NCI-H2081 (cell line): ENCODE measurements around the gene CCDC150.
A peak's percentile ranks its signal among the peaks of the same experiment; 100 is the strongest.
"Not testable (repeated sequence)": the region's sequence is repeated elsewhere in the genome, so short reads cannot be mapped to it uniquely, and the experiment has no call there.

Experiments
- DNase-seq, 2 experiments: peaks; one replicate each; lab custom pipeline; 2025; lab: John Stamatoyannopoulos, UW

Gene CCDC150

DNA sequence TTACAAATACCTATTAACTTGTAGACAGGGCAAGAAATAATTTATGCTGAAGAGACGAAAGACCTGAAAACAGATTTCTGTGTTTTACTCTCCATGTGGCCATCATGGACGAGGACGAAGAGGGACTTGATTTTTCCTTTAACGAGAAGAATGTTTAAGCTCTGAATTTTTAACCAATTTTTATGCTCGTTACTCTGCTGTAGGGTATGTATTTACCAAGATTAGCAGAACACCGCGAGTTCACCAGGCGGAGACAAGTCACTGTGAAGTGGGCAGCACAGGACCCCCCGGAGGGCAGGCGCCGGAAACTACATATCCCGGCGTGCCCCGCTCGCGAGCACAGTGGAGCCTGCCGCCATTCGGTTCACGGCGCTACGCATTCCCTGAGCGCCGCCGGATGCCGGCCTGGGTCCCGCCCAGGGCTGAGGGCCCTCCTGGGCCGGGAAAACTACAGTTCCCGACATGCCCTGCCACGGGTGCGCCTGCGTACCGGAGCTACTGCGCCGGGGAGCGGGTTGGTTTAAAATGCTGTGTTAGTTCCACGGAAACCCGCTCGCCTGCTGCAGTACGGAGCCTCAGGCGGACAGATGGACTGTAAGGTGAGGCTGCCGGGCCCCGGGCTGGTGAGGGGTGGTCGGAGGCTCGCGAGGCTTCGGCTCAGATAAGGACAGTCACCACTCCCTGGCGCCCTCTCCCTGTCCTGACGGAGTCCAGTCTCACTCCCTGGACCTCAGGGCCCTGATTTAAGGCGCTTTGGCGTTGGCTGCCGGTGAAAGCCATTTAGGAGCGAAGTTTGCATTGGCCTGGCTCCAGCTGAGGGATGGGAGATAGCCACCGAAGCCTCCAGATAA lies at the start of gene CCDC150:
Gene CCDC150 (plus strand): TSS at position 536 of the 851 bp plus-strand sequence. CDS start 52 bp downstream, at position 588.
- peak; percentile 95 to 98 for DNase-seq

DNA sequence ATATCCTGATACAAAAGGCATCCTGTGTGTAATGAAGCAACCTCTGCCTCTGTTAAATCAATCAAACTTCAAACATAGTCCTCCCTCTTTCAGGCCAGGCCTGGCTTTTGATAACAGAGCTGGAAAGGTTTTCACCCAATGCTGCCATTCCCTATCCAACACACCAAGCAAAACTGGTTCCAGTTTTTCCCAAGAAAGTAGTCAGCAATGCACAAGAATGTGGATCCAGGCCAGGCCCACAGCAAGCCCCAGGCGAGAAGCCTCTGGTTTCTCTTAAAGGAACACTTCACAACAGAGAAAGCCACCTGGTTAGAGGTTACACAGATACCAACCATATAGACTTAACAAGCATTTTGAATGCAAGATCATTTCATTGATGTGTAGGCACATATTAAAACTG lies 49.2 kb upstream of the CCDC150 start:
- no peak for DNase-seq

- no peak for DNase-seq
Observed at GRCh38 chr2:196591004-196591403, 48.5 kb upstream of the CCDC150 start.

GRCh38 chr2:196591621-196592022 lies 47.9 kb upstream of the CCDC150 start:
- peak in 1 of 2 experiments; percentile 35 for DNase-seq

DNA sequence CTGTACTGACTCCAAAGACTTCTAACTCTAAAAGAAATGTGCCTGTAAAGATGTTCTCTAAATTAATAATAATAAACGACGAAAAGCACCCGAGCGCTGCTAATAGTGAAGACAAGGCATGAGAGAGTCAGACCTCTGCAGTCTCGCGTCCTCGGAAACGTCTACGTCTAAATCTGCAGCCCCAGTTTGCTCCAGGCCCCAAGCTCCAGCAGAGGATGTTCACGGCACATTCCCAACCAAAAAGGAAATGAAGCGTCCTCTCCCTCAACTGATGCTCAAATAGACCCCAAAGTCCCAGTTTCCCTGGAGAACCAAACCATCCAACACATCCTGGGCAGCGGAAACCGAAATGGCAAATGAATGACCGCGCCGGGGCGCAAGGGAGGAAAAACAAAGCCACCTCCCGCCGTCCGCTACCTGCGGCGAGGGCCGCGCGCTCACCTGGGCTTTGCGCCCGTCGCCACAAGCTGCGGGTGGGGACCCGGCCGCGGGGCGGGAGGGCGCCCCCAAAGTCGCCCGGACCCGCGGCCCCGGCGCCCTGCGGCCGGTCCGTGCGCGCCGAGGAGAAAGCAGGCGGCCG lies 47.1 kb upstream of the CCDC150 start:
- peak; percentile 67 to 77 for DNase-seq

GRCh38 chr2:196592911-196593881 lies 46.3 kb upstream of the CCDC150 start, which contains the start of gene HECW2:
HECW2 (minus strand) TSS chr2:196593554.
- DNase-seq: peak; percentile 67 to 77

DNA sequence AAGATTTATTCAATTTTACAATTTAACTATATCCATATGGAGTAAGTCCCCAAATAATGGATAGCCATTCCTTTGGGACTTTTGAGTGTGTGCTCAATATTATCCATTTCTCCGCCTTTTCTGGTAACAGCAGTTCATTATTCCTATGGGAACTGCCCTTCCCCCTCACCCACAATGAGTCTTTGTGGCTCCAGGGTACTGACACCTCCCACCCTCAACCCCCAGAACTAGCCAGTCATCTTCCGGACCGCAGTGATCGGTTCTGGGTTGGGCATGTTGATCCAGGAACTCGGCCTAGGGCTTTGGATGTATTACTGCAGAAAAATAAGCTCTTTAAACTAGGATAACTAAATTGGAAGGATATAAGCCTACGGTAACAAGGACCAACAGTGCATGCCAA lies 45.4 kb upstream of the CCDC150 start:
- no peak for DNase-seq

DNA sequence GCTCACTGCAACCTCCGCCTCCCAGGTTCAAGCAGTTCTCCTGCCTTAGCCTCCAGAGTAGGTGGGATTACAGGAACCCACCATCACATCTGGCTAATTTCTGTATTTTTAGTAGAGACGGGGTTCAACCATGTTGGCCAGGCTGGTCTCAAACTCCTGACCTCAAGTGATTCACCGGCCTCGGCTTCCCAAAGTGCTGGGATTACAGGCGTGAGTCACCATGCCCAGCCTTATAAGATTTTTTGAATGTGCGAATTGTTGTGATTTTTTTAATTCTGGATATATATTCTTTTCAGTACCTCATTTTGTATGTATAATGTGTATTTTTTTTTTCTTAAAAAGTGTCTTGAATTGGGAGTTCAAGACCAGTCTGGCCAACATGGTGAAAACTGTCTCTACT lies 42.0 kb upstream of the CCDC150 start:
- no peak for DNase-seq

GRCh38 chr2:196598412-196598811 lies 41.1 kb upstream of the CCDC150 start:
- no peak for DNase-seq

GRCh38 chr2:196598846-196599245 lies 40.7 kb upstream of the CCDC150 start:
- DNase-seq: no peak

DNA sequence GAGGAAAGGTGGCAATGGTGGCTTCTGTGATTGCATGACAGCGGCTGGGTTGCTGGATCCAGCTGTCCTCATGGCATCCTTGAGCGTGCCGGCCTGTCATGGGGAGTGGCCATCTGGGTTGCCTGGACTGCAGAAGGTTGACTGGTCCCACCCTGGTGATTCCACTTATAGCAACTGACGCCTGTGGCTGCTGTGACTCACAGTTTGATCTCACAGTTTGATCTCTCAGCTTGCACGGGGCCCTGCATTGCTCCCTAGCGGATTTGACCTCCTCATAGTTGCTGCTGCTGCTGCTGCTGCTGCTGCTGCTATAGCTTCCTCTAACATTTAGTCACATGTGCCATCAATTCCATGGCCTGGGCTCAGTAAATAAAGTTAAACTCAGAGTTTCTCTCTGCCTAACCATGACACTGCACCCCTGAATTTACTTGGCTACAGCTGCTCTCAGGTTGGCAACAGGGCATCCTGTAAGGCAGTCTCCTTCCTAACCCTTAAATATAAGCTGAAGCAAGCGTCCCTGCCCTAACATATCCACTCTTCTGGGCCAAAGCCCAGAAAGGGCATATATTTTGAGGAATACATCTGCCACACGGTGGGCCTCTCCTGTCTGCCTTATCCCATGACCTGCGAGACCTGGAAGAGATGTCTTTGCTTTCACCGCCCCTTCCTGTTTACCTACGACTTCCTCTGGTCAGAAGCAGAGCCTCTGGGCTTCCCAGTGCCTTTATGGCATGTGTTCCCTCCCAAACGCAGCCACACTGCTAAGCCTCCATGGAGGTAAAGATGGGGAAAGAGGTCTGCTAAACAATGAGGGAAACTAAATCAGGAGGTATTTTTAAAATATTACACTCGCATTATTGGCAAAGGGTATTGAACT lies 37.8 kb upstream of the CCDC150 start:
- no peak for DNase-seq

DNA sequence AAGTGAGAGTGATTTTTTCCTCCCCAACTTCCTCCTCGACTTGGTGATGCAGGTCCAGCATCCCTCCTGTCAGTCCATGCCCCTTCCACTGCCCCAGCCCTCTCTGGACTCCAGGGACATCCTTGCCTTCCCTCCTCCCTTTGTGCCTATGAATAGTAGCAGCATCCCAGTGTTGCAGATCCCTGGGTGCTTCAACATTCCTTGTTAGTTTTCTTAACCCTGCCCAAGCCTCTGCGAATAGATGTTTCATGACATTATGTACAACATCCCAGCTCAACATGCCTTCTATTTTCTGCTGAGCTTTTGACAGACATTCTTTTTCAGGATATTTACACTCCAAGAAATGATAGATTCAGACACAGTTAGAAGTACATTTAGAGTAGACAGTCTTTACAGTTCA lies 35.3 kb upstream of the CCDC150 start:
- no peak for DNase-seq

- no peak for DNase-seq
Observed at GRCh38 chr2:196606516-196606915, 33.0 kb upstream of the CCDC150 start.

- DNase-seq: no peak
Observed at GRCh38 chr2:196607073-196607472, 32.4 kb upstream of the CCDC150 start.

GRCh38 chr2:196607896-196608295 lies 31.6 kb upstream of the CCDC150 start:
- not testable (repeated sequence) for DNase-seq

- no peak for DNase-seq
Observed at GRCh38 chr2:196609806-196610205, 29.7 kb upstream of the CCDC150 start.

- no peak for DNase-seq
Observed at GRCh38 chr2:196610796-196611195, 28.7 kb upstream of the CCDC150 start.

GRCh38 chr2:196613302-196613701 lies 26.2 kb upstream of the CCDC150 start:
- no peak for DNase-seq

- DNase-seq: no peak
Observed at GRCh38 chr2:196617430-196617829, 22.1 kb upstream of the CCDC150 start.

DNA sequence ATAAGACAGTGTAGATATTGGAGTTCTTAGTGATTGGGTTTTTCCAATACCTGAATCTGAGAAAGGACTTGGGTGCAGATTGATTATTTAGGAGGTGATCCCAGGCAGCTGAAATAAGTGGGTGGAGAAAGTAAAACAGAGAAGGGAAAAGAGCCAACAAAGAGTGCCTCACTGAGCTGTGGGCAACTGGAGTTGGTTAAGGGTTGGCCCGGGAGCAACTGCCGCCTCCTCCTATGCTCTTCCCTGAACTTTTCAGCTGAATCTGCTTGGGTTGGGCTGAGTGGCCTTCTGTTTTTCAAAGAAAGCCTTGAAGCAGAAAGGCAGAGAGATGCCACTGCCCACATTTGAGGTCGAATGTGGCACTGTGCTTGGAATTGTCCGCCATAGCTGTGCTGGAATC lies 20.9 kb upstream of the CCDC150 start:
- no peak for DNase-seq

- DNase-seq: no peak
Observed at GRCh38 chr2:196630531-196630930, 9.0 kb upstream of the CCDC150 start.
